Duodenal mucosa (tissue), 2 donors: ENCODE results near the gene CTDP1.
A peak's percentile ranks its signal among the peaks of the same experiment; 100 is the strongest.

Experiments
- H3K27ac ChIP-seq: one replicate; pipeline ENCODE4 v1.7.0; 2013; ENCODE audit warnings: low read depth, low read length
- H3K27me3 ChIP-seq, 2 donors: one replicate each; pipeline ENCODE4 v1.7.0; 2013; ENCODE audit warnings: low read length in 2 of 2, control low read depth in 1 of 2; ENCODE audit not compliant: insufficient read depth in 2 of 2, control insufficient read depth in 1 of 2
- H3K36me3 ChIP-seq, 2 donors: one replicate each; pipeline ENCODE4 v1.7.0; 2013; ENCODE audit warnings: low read length in 2 of 2, control low read depth in 1 of 2; ENCODE audit not compliant: insufficient read depth in 2 of 2, control insufficient read depth in 1 of 2
- H3K4me1 ChIP-seq, 2 donors: one replicate each; pipeline ENCODE4 v1.7.0; 2013; ENCODE audit warnings: low read length in 2 of 2, control low read depth in 1 of 2; ENCODE audit not compliant: insufficient read depth in 2 of 2, control insufficient read depth in 1 of 2
- H3K4me3 ChIP-seq, 2 donors: one replicate each; pipeline ENCODE4 v1.7.0; 2013; ENCODE audit warnings: low read length in 2 of 2, low read depth in 1 of 2
- H3K9ac ChIP-seq, 2 donors: one replicate each; pipeline ENCODE4 v1.7.0; 2013; ENCODE audit warnings: low read length in 2 of 2, low read depth in 1 of 2
- H3K9me3 ChIP-seq, 2 donors: one replicate each; pipeline ENCODE4 v1.7.0; 2013; ENCODE audit warnings: low read length in 2 of 2, control low read depth in 1 of 2; ENCODE audit not compliant: control insufficient read depth in 1 of 2

The CTDP1 gene

DNA sequence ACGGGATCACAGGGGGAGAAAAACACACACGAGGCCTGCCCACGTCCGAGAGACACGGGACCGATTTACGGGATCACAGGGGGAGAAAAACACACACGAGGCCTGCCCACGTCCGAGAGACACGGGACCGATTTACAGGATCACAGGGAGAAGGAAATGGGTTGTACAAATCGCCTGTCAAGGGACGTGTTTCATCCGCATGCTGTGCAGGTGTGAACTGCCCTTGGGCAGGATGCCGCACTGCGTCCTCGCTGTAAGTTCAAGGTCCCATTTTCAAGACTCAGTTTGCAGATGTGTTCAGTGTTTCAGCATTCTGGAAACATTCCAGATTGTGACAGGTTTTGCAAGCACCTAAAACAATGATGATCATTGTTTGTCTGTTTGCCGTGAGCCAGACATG, 115.8 kb downstream of the CTDP1 start:
- Histone ChIP-seq H3K27me3 (peaks cover 31 to 33% of the 10 kb centered on the region in 2 donors), H3K27ac (no peak overlapping the region), H3K9ac (no peak overlapping the region), H3K36me3 (no peaks in the 10 kb centered on the region), H3K9me3 (no peaks in the 10 kb centered on the region), H3K4me3 (no peak overlapping the region), H3K4me1 (peaks cover 12 to 22% of the 10 kb centered on the region in 2 donors)

DNA sequence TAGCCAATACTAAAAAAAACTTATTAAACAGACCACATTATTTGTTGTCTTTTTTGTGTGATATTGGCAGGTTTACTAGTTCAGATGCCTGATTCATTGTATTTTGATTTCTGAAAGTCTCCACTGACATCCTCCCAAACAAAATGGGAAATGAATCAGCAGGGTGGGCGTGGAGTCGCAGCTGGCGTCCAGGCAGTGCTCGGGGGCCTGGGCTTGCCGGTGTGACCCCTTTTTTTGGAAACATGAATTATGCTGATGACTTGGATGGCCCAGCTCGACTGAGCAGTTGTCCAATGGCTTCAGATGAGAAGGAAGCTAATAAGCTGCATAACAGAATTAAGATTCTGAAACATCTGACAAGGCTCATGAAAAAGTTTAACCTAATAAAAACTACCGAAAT, 116.4 kb downstream of the CTDP1 start:
- Histone ChIP-seq H3K4me3 (no peak overlapping the region), H3K4me1 (peaks cover 12 to 22% of the 10 kb centered on the region in 2 donors), H3K9me3 (no peaks in the 10 kb centered on the region), H3K27me3 (peaks cover 30 to 33% of the 10 kb centered on the region in 2 donors), H3K27ac (no peak overlapping the region), H3K9ac (no peak overlapping the region), H3K36me3 (no peaks in the 10 kb centered on the region)

DNA sequence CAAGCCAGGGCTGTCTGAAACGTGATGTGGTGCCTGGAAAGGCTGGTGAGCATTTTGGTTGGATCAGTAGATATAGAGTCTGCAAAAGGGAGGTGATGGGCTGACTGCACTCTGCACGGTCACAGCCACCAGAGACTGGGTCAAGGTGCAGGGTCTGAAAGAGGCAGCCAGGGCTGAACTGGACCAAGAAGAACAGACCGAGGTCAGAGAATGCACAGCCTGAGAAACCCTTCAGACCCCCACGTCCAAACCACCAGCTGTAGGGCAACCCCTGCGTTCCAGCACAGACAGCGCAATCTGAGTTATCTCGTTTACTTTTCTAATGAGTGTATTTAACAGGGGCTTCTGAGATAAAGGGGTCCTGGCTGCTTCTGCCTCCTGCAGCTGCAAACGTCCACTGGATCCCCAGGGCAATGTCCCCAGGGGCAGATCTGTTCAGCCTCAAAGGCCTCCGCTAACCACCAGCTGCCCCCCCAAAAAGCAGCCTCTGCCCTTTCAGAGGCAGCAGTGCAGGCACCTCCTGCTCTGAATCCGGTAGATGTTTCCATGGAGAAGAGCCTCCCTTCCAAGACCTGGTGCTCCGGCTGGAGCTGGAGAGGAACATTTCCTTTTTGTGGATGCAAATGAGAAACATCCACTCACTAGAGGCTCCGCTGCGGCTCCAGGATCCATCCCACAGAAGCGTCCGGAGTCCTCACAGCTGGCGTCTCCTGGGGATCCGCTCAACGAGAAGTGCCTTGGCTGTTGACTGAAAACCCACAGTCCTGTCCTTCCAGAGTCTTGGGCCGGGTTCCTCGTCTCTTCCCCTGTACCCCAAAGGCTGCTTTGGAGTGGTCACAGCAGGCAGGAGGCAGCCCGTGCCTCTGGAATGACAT, 117.2 kb downstream of the CTDP1 start:
- H3K9ac ChIP-seq: no peak overlapping the region
- H3K9me3 ChIP-seq: no peaks in the 10 kb centered on the region
- H3K4me1 ChIP-seq: peaks cover 10 to 16% of the 10 kb centered on the region in 2 donors
- no peak overlapping the region for H3K4me3 ChIP-seq
- no peaks in the 10 kb centered on the region for H3K36me3 ChIP-seq
- peaks cover 24 to 28% of the 10 kb centered on the region in 2 donors for H3K27me3 ChIP-seq
- no peak overlapping the region for H3K27ac ChIP-seq

DNA sequence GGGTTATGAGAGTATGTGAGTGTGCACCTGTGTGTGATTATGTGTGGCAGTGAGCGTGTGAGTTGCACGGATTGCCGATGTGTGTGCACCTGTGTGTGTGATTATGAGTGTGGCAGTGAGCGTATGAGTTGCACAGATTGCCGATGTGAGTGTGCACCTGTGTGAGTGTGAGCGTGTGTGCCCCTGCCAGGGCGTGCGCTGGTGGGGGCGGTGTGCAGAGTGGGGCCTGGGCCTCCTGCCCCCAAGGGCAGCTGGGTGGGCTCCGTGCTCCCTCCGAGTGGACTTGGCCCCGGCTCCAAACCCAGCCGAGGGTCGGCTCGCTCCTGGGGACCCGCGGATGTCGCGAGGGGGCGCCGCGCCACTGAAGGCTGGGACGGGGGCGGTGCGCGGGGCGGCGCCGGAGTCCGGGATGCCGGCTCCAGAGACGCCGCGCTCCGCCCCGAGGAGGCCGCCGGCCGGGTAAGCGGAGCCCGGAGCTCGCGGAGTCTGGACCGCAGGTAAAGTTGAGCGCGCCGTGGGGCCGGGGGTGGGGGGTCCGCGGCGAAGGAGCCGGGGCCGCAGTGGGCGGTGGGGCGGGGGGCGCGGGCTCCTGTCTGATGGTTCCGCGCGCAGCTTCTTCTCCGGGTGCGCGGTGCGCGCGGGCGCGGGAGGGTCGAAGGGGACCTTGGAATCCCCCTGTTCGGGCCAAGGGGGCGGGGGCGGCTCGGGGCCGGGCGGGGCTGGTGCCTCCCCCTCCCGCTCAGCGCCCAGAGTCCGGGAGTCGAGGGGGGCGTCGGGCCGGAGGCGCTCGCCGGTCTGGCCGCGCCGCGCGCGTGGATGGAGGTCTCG, 118.1 kb downstream of the CTDP1 start, which contains the start of gene KCNG2:
KCNG2 (plus strand) TSS at position 421 of the 828 bp plus-strand sequence. CDS start 65,730 bp downstream, outside the sequence.
- Histone ChIP-seq H3K27me3 (peaks cover 21 to 28% of the 10 kb centered on the region in 2 donors), H3K4me3 (peak within 1 kb of the TSS; percentile 59 to 65), H3K27ac (no peak within 1 kb of the TSS), H3K36me3 (no peaks in the 10 kb centered on the region), H3K9ac (peak within 1 kb of the TSS; percentile 55 to 63), H3K9me3 (no peaks in the 10 kb centered on the region), H3K4me1 (peaks cover 8 to 13% of the 10 kb centered on the region in 2 donors)

DNA sequence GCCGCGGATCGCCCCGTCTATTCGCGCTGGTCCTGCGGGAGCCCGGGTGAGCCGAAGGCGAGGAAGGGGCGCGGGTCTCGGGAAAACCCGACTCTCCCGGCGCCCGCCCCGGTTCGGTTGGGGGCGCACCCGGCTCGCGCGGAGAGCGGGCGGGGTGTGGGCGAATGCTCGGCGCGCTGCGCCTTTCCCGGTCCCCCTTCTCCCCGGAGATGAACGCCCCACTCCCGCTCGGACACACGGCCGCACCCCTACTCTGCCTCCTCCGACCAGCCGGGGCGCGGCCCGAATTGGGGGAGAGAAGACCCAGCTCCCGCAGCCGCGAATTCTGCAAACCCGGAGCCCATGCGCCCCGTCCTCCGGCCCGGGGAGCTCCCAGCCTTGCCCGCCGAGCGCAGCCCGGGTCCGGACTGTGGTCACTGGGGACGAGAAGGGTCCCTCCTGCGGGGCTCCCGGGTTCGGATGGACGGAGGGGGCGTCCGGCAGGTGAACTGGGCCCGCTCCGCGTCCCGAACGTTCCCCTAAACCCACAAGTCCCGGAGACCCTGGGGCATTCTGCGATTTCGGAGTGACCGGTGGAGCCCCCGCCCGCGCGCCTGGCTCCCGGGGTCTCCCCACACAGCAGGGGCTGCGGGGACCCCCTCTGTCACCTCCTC, 118.9 kb downstream of the CTDP1 start:
- H3K27me3 ChIP-seq: peaks cover 21 to 28% of the 10 kb centered on the region in 2 donors
- H3K9me3 ChIP-seq: no peaks in the 10 kb centered on the region
- peak overlapping the region; percentile 59 to 65 for H3K4me3 ChIP-seq
- peak overlapping the region; percentile 55 to 63 for H3K9ac ChIP-seq
- H3K36me3 ChIP-seq: no peaks in the 10 kb centered on the region
- H3K4me1 ChIP-seq: peaks cover 8 to 13% of the 10 kb centered on the region in 2 donors
- no peak overlapping the region for H3K27ac ChIP-seq

DNA sequence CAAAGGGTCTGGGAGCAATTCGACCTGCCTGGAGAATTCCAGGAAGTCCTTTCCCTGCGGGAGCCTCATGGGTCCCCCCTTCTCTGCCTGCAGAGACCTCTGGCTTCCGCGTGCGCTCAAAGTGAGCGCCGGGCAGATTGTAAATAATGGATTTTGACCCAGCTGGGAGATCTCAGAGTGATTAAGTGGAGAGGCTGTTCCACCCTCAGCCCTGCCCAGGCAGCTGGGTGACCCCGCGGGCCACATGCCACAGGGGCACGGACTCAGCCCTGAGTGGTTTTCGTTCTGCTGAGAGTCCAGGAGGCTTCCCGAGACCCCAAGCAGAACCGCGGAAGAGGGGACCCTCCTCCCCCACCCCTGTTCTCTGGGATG, 119.4 kb downstream of the CTDP1 start:
- H3K27ac ChIP-seq: no peak overlapping the region
- no peaks in the 10 kb centered on the region for H3K36me3 ChIP-seq
- peak overlapping the region; percentile 59 to 65 for H3K4me3 ChIP-seq
- H3K4me1 ChIP-seq: peaks cover 8 to 13% of the 10 kb centered on the region in 2 donors
- H3K9me3 ChIP-seq: no peaks in the 10 kb centered on the region
- H3K9ac ChIP-seq: peak overlapping the region; percentile 55 to 63
- peaks cover 21 to 28% of the 10 kb centered on the region in 2 donors for H3K27me3 ChIP-seq

DNA sequence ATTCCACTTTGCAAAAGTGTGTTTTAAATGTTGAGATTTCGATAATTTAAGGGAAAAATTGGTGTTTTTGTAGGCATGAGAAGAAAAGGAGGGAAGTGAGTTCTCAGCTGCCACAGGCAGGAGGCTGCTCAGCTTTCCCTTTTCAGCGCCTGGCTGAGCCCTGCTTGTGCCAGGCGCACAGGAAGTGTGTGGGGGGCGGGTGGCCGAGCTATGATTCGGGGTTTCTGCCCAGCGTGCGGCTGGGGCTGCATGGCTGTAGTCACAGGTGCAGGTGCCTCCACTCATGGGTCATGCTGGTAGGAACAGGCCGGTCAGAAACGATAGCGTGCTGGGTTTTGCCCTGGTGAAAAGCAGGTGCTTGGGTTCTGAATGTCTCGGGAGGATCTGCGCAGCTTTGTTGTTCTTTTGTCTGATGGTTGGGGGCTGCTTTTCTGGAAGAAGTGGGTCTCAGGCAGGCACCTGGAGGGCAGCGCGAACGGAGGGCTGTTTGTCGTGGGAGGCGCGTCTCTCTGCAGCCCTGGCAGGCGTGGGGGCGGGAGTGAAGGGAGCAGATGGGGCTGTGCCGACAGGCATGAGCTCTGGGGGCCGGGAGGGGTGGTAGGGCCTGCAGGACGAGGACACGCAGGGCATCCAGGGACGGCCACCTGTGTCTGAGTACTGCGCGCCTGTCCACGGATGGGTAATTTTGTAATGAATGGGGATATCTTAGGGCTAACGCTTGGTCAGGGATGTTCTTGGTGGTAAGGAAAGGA, 120.2 kb downstream of the CTDP1 start:
- no peak overlapping the region for H3K4me3 ChIP-seq
- no peak overlapping the region for H3K27ac ChIP-seq
- H3K9ac ChIP-seq: no peak overlapping the region
- H3K9me3 ChIP-seq: no peaks in the 10 kb centered on the region
- H3K4me1 ChIP-seq: peaks cover 8 to 13% of the 10 kb centered on the region in 2 donors
- peaks cover 21 to 28% of the 10 kb centered on the region in 2 donors for H3K27me3 ChIP-seq
- no peaks in the 10 kb centered on the region for H3K36me3 ChIP-seq

DNA sequence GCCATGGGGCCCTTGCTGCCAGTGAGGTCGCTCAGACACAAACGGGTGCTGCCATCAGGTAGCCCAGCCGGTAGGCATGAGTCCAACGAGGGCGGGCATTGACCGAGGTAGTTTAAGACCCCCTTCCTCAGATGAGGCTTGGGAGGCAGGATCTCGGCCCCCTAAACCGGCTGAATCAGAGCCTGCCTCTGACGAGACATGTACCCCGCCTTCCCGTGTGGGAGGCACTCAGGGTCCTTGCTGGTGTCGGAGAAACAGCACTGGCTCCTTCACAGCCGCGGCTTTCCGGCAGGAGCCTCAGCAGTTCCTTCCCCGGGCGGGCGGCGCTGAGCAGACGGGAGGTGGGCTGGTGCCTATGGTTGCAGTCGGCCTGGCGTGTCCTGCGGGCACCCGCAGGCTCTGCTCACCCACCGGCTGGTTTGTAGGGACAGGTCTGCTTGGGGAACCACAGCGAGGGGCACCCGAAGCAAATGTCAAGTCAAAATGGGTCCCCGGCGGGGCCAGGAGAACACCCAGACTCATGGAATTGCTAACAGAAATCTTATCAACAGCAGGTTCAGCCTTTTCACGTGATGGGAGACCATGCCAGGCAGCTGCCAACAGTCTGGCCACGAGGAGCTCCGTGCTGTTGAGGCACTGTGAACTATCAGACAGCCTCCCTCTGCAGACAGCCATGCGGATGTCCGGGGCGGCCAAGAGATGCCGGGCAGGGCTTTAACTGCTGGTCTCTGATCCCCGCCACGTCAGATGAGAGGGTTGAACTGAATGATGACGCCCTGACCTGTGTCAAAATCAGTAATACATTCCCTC, 121.0 kb downstream of the CTDP1 start:
- Histone ChIP-seq H3K36me3 (no peaks in the 10 kb centered on the region), H3K9ac (no peak overlapping the region), H3K9me3 (no peaks in the 10 kb centered on the region), H3K4me3 (no peak overlapping the region), H3K27ac (no peak overlapping the region), H3K27me3 (peaks cover 21 to 27% of the 10 kb centered on the region in 2 donors), H3K4me1 (peaks cover 8 to 13% of the 10 kb centered on the region in 2 donors)

DNA sequence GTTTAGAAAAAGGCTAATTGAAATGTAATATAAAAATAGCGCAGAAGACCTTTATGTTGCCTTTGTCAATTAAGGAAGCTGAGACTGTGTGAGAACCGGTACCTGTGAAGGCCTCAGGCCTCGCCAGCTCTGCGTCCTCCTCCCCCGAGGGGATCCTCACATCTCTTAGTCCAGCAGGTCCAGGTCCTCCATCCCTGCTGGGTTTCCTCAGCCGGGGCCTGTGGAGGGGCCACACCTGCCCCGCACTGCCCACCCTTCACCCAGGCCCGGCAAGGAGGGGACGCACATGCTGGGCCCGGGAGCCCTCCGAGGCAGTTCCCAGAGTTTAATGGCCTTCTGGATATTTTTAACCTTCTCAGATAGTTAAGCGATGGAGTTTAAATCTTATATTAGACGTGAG, 121.6 kb downstream of the CTDP1 start:
- no peak overlapping the region for H3K27ac ChIP-seq
- H3K4me3 ChIP-seq: no peak overlapping the region
- H3K9me3 ChIP-seq: no peaks in the 10 kb centered on the region
- peaks cover 19 to 20% of the 10 kb centered on the region in 2 donors for H3K27me3 ChIP-seq
- H3K4me1 ChIP-seq: peaks cover 8 to 13% of the 10 kb centered on the region in 2 donors
- H3K36me3 ChIP-seq: no peaks in the 10 kb centered on the region
- H3K9ac ChIP-seq: no peak overlapping the region
